ENCODE results near the gene PIBF1. TPM values are rescaled to one million over a fixed set of nuclear protein-coding genes. Genes with fewer than 3 reads are reported as not detected.

PIBF1 gene
- total RNA-seq, 1 experiment from 2014 or later: 12.9 TPM

DNA sequence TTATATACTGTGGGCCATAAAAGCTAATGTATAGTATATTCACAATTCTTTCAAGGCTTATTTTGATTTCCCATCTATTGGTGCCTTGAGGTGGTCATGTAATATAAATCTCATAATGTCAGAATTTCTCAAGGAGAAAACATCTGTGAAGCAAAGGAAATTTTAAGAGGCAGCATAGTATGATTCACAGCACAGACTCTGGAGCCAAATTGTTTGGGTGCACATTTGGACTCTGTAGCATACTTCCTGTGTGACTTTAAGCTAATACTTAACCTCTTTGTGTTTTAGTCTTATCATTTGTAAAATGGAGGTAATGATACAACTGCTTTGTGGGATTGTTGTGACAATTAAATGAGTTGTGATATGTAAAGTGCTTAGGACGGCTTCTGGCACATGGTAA, 67.6 kb downstream of the PIBF1 start (continued):
- TF ChIP-seq, protein P1, sequence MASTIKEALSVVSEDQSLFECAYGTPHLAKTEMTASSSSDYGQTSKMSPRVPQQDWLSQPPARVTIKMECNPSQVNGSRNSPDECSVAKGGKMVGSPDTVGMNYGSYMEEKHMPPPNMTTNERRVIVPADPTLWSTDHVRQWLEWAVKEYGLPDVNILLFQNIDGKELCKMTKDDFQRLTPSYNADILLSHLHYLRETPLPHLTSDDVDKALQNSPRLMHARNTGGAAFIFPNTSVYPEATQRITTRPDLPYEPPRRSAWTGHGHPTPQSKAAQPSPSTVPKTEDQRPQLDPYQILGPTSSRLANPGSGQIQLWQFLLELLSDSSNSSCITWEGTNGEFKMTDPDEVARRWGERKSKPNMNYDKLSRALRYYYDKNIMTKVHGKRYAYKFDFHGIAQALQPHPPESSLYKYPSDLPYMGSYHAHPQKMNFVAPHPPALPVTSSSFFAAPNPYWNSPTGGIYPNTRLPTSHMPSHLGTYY (CRISPR knock-in tag; IDR thresholded peaks at IDR 0.05): no peak
- no peak for TF ChIP-seq ZNF263 (CRISPR knock-in tag; IDR thresholded peaks at IDR 0.05; ENCODE audit: low read depth)
- TF ChIP-seq, protein P2, sequence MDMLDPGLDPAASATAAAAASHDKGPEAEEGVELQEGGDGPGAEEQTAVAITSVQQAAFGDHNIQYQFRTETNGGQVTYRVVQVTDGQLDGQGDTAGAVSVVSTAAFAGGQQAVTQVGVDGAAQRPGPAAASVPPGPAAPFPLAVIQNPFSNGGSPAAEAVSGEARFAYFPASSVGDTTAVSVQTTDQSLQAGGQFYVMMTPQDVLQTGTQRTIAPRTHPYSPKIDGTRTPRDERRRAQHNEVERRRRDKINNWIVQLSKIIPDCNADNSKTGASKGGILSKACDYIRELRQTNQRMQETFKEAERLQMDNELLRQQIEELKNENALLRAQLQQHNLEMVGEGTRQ (CRISPR knock-in tag; IDR thresholded peaks at IDR 0.05): no peak
- TF ChIP-seq ZBTB21 (CRISPR knock-in tag; IDR thresholded peaks at IDR 0.05; ENCODE audit: borderline replicate concordance): no peak
- TF ChIP-seq, protein P3, sequence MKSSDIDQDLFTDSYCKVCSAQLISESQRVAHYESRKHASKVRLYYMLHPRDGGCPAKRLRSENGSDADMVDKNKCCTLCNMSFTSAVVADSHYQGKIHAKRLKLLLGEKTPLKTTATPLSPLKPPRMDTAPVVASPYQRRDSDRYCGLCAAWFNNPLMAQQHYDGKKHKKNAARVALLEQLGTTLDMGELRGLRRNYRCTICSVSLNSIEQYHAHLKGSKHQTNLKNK (CRISPR knock-in tag; IDR thresholded peaks at IDR 0.05): no peak
- no peak for TF ChIP-seq NR1H2 (CRISPR knock-in tag; IDR thresholded peaks at IDR 0.05)
- no peak for TF ChIP-seq ZNF121 (CRISPR knock-in tag; IDR thresholded peaks at IDR 0.05)
- TF ChIP-seq CBFB (CRISPR knock-in tag; IDR thresholded peaks at IDR 0.05; ENCODE audit: low read depth): no peak
- TF ChIP-seq SMAD4 (CRISPR knock-in tag; IDR thresholded peaks at IDR 0.05): no peak

DNA sequence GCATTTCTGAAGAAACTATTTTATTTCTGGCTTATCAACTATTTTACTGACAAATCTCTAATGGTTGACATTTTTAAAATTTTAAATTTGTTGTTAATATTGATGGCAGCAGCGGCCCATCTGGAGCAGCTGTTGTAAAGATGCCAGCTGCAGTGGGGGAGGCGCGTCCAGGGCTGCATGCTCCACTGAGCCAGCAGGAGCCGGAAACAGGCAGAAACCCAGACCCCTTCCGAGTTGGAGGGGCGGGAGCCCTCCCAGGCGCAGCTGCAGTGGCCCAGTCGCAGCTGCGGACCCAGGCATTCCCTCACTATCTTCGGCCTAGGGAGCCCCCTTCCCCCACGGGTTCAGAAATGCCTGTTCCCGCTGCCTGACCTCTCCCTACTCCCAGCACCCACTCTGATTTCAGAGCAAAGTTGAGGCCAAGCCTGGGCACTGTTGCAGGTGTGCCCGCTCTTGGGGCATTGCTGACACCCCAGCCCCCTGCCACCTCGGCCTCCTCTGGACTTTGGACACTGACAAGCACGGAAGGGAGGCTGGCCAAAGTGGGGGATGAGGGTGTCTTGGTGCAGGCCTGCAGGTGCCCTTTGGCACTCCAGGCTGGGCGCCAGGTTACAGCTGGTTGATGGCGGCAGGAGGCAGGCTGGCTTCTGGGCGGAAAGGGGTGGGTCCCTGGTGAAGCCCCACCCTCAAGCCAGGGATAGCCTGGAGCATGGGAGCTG, 69.2 kb downstream of the PIBF1 start:
- POLR2A ChIA-PET: no interaction called here
- DNase-seq (ENCODE audit: low spot score): peak; percentile 29
- CTCF ChIA-PET: no interaction called here
- H3K27me3 Mint-ChIP-seq (ENCODE audit: low read depth): no peaks in the 10 kb centered on the region
- 0 out of 2 replicates have a peak, but pooled peaks cover 6% of the 10 kb centered on the region for H3K4me1 Mint-ChIP-seq
- H3K27ac Mint-ChIP-seq: no peak overlapping the region
- no peak overlapping the region for H3K4me3 Mint-ChIP-seq
- ATAC-seq: peak; percentile 88
- H3K9me3 Mint-ChIP-seq: no peaks in the 10 kb centered on the region
- TF ChIP-seq ZNF138 (CRISPR knock-in tag; conservative IDR thresholded peaks at IDR 0.05) (0 out of 2 replicates have a peak, but pooled peaks have one; percentile 15), SP1 (CRISPR knock-in tag; conservative IDR thresholded peaks at IDR 0.05) (no peak)
- peaks cover 9% of the 10 kb centered on the region for H3K36me3 Mint-ChIP-seq

DNA sequence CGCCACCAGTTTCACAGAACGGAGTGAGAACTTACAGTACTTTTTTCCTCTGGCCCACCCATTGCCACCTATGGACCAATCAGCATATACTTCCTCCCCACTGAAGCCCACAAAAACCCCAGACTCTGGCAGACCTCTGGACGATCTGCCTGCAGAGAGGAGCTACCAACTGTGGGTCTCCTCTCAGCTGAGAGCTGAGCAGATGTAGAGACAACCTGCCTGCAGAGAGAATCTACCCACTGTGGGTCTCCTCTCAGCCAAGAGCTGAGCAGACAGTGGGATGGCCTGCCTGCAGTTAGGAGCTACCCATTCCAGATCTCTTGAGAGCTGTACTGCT, 69.7 kb downstream of the PIBF1 start:
- ChIA-PET CTCF (interaction anchor here (0.5 kb wide), 1 partner anchor 481 kb away, joined by 3 read pairs; no protein-coding TSS in a partner anchor), POLR2A (no interaction called here)
- 0 out of 2 replicates have a peak overlapping the region, but pooled peaks have one; percentile 49 for H3K27ac Mint-ChIP-seq
- no peaks in the 10 kb centered on the region for H3K27me3 Mint-ChIP-seq (ENCODE audit: low read depth)
- TF ChIP-seq CREM (CRISPR knock-in tag; IDR thresholded peaks at IDR 0.05) (no peak), SMAD4 (CRISPR knock-in tag; IDR thresholded peaks at IDR 0.05) (no peak), NFE2L1 (CRISPR knock-in tag; IDR thresholded peaks at IDR 0.05) (no peak), MXD4 (CRISPR knock-in tag; IDR thresholded peaks at IDR 0.05; ENCODE audit: borderline replicate concordance) (no peak), ELF4 (CRISPR knock-in tag; IDR thresholded peaks at IDR 0.05; ENCODE audit: low read depth) (no peak), MYBL2 (CRISPR knock-in tag; IDR thresholded peaks at IDR 0.05) (no peak), ZNF232 (CRISPR knock-in tag; IDR thresholded peaks at IDR 0.05) (no peak), SOX15 (CRISPR knock-in tag; IDR thresholded peaks at IDR 0.05) (no peak), NR1H2 (CRISPR knock-in tag; IDR thresholded peaks at IDR 0.05) (no peak), ZNF396 (CRISPR knock-in tag; IDR thresholded peaks at IDR 0.05; ENCODE audit: borderline replicate concordance) (no peak)
- TF ChIP-seq, protein P4, sequence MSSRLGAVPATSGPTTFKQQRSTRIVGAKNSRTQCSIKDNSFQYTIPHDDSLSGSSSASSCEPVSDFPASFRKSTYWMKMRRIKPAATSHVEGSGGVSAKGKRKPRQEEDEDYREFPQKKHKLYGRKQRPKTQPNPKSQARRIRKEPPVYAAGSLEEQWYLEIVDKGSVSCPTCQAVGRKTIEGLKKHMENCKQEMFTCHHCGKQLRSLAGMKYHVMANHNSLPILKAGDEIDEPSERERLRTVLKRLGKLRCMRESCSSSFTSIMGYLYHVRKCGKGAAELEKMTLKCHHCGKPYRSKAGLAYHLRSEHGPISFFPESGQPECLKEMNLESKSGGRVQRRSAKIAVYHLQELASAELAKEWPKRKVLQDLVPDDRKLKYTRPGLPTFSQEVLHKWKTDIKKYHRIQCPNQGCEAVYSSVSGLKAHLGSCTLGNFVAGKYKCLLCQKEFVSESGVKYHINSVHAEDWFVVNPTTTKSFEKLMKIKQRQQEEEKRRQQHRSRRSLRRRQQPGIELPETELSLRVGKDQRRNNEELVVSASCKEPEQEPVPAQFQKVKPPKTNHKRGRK (CRISPR knock-in tag; IDR thresholded peaks at IDR 0.05; ENCODE audit: borderline replicate concordance): no peak
- TF ChIP-seq, protein P5, sequence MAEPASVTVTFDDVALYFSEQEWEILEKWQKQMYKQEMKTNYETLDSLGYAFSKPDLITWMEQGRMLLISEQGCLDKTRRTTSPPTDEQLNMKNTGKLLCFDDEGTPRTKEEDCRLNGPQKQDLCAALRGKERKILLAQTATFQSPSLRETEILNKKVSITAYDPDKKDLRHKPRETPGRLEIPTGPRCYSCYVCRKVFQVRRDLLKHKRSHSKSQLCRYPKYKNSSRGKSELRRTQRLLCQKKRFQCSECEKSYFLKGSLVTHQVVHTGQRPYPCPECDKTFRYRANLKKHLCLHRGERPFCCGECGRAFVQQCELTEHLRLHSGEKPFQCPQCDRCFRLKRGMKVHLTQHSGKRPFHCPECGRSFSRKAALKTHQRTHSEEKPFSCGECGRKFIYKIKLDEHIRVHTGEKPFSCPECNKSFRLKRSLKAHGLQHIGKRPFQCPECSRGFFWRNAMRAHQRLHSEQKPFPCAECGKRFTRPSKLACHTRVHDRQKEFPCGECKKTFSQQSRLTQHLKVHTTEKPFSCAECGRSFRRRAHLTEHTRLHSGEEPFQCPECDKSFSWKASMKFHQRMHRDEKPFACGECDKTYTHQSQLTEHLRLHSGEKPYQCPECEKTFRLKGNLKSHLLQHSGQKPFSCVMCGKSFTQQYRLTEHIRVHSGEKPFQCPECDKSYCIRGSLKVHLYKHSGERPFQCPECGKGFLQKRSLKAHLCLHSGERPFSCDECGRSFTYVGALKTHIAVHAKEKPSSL (CRISPR knock-in tag; conservative IDR thresholded peaks at IDR 0.05): no peak
- TF ChIP-seq, protein P6, sequence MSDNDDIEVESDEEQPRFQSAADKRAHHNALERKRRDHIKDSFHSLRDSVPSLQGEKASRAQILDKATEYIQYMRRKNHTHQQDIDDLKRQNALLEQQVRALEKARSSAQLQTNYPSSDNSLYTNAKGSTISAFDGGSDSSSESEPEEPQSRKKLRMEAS (CRISPR knock-in tag; IDR thresholded peaks at IDR 0.05): no peak
- H3K4me1 Mint-ChIP-seq: 0 out of 2 replicates have a peak, but pooled peaks cover 6% of the 10 kb centered on the region
- ATAC-seq (no peak; the same call in none of the 2 replicates), DNase-seq (ENCODE audit: low spot score) (no peak)
- peaks cover 9% of the 10 kb centered on the region for H3K36me3 Mint-ChIP-seq
- no peaks in the 10 kb centered on the region for H3K9me3 Mint-ChIP-seq
- H3K4me3 Mint-ChIP-seq: no peak overlapping the region

Data from WTC11 (cell line).